Germinal center (tissue), 1 donor: ENCODE results near the gene TREML2.

Source experiments
- DNase-seq: peaks from one replicate; pipeline ENCODE4 v3.0.0; 2012; ENCODE audit warnings: mixed read lengths, low spot score

Gene TREML2

DNA sequence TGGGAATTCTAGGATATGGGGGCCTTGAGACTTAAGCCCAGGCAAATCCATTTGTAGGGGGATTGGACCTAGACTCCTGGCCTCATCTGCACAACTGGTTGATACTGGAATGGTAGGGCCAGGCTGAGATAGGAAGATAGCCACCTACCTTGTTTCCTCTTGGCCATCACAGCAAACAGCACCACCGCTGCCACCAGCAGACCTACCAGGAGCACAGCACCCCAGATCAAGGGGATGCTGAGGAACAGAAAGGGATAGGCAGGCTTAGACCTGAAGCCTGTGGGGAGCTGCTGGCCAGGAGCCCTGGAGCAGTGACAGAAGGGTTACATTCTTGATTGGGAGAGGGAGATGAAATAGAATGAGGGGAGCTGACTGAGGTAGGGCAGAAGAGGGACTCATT is 50.3 kb downstream of the TREML2 start:
- no peak for DNase-seq

DNA sequence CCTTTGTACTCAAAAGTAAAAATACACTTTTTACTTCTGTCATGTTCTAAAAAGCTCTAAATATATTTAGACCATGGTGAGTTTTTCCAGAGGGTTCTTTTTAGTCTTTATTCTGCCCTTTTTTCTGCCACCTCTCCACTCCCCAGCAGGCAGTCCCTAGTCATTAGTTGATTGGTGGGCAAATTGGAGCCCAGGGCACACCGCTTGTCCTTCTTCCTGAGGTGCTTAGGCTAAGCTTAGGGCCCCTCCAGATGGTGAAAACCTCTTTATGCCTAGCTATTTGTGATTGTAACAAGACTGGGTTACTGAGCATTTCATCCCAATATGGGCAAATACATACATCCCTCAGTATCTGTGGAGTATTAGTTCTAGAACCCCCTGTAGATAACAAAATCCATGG is 53.0 kb downstream of the TREML2 start:
- DNase-seq: no peak
